Neural progenitor cell (in vitro differentiated cells): Measurements from ENCODE around the gene BICDL1. TPM values are rescaled to one million over a fixed set of nuclear protein-coding genes. Genes with fewer than 3 reads are reported as not detected.
"Not testable (repeated sequence)": the region's sequence is repeated elsewhere in the genome, so short reads cannot be mapped to it uniquely, and the experiment has no call there.

Experiments
- DNase-seq: peaks from one replicate; pipeline ENCODE4 v3.0.0-alpha.2; 2016; ENCODE audit warnings: low spot score
- H2AFZ ChIP-seq: fragments of 200-600 bp; sonication (generic); replicated peaks from 2 replicates; pipeline ENCODE4 v1.6.1; 2016; ENCODE audit warnings: antibody characterized with exemption
- H3F3A ChIP-seq: fragments of 200-600 bp; sonication (generic); 2 replicates; pipeline ENCODE4 v1.6.1; 2016; ENCODE audit warnings: antibody characterized with exemption, low read depth
- H3K27ac ChIP-seq: fragments of 200-600 bp; sonication (generic); 2 replicates; pipeline ENCODE4 v1.5.1; 2016; ENCODE audit warnings: mild to moderate bottlenecking
- H3K27me3 ChIP-seq: fragments of 200-600 bp; sonication (generic); 2 replicates; pipeline ENCODE4 v1.6.1; 2016; ENCODE audit warnings: mild to moderate bottlenecking, moderate library complexity
- H3K36me3 ChIP-seq: fragments of 200-600 bp; sonication (generic); 2 replicates; pipeline ENCODE4 v1.5.1; 2016
- H3K4me1 ChIP-seq: fragments of 200-600 bp; sonication (generic); 2 replicates; pipeline ENCODE4 v1.6.1; 2016; ENCODE audit warnings: mixed run types
- H3K4me2 ChIP-seq: fragments of 200-600 bp; sonication (generic); 2 replicates; pipeline ENCODE4 v1.6.1; 2016
- H3K4me3 ChIP-seq: fragments of 200-600 bp; sonication (generic); 2 replicates; pipeline ENCODE4 v1.5.1; 2016
- H3K79me2 ChIP-seq: fragments of 200-600 bp; sonication (generic); 2 replicates; pipeline ENCODE4 v1.6.1; 2016; ENCODE audit warnings: low read depth
- H3K9ac ChIP-seq: fragments of 200-600 bp; sonication (generic); 2 replicates; pipeline ENCODE4 v1.6.1; 2016
- H3K9me3 ChIP-seq: fragments of 200-600 bp; sonication (generic); 2 replicates; pipeline ENCODE4 v1.5.1; 2016; ENCODE audit warnings: low read depth
- H4K20me1 ChIP-seq: fragments of 200-600 bp; sonication (generic); 2 replicates; pipeline ENCODE4 v1.6.1; 2016; ENCODE audit warnings: low read depth
- H3K27ac Mint-ChIP-seq: 3 replicates; pipeline ENCODE4 v1.8.0; 2021; ENCODE audit warnings: mixed read lengths
- H3K27me3 Mint-ChIP-seq: 2 replicates; pipeline ENCODE4 v1.8.0; 2022; ENCODE audit warnings: low read depth, mild to moderate bottlenecking, inconsistent platforms, moderate library complexity, mixed read lengths; ENCODE audit not compliant: insufficient read depth
- H3K36me3 Mint-ChIP-seq: 3 replicates; pipeline ENCODE4 v1.8.0; 2021; ENCODE audit warnings: mixed read lengths
- H3K4me1 Mint-ChIP-seq: 3 replicates; pipeline ENCODE4 v1.8.0; 2021; ENCODE audit warnings: mixed read lengths
- H3K4me3 Mint-ChIP-seq: 3 replicates; pipeline ENCODE4 v1.8.0; 2021; ENCODE audit warnings: mild to moderate bottlenecking, moderate library complexity, mixed read lengths
- H3K9me3 Mint-ChIP-seq: 3 replicates; pipeline ENCODE4 v1.8.0; 2020; ENCODE audit warnings: mixed read lengths
- CTCF ChIP-seq: fragments of 200-600 bp; sonication (generic); IDR thresholded peaks from 2 replicates; pipeline ENCODE4 v1.5.1; 2017; ENCODE audit warnings: antibody characterized with exemption, mild to moderate bottlenecking
- EZH2 ChIP-seq: fragments of 200-600 bp; sonication (generic); IDR thresholded peaks from 2 replicates; pipeline ENCODE4 v1.6.1; 2017; ENCODE audit warnings: antibody characterized with exemption, mild to moderate bottlenecking, moderate library complexity
- EZH2phosphoT487 ChIP-seq: fragments of 200-600 bp; sonication (generic); IDR thresholded peaks from 2 replicates; pipeline ENCODE4 v1.6.1; 2017; ENCODE audit warnings: antibody characterized with exemption
- total RNA-seq: library from RNA; depleted of rRNA; stranded (reverse); fragments of >200 nt; gene quantifications from 2 replicates; pipeline ENCODE4 v1.2.3, GENCODE V29; 2015; ENCODE audit warnings: low replicate concordance

BICDL1 gene
- total RNA-seq, 1 donor from 2014 or later = 3.8 TPM

GRCh38 chr12:119980242-119980641 is 8.8 kb upstream of the BICDL1 start:
- Histone ChIP-seq H3K4me3 (no peak overlapping the region), H3K4me2 (no peak overlapping the region), H3K27ac (no peak overlapping the region), H3F3A (no peaks in the 10 kb centered on the region), H2AFZ (no peak overlapping the region), H3K36me3 (no peaks in the 10 kb centered on the region), H3K9ac (no peak overlapping the region), H3K4me1 (no peaks in the 10 kb centered on the region), H3K9me3 (no peaks in the 10 kb centered on the region), H4K20me1 (no peaks in the 10 kb centered on the region), H3K79me2 (no peaks in the 10 kb centered on the region), H3K27me3 (peaks cover 18% of the 10 kb centered on the region)
- Mint-ChIP-seq H3K27ac (no peak overlapping the region), H3K4me1 (no peaks in the 10 kb centered on the region), H3K4me3 (no peak overlapping the region), H3K36me3 (no peaks in the 10 kb centered on the region), H3K27me3 (peaks cover 13% of the 10 kb centered on the region), H3K9me3 (no peaks in the 10 kb centered on the region)
- no peak for TF ChIP-seq EZH2phosphoT487
- no peak for TF ChIP-seq EZH2
- no peak for TF ChIP-seq CTCF
- DNase-seq = no peak

GRCh38 chr12:119980702-119981101 is 8.3 kb upstream of the BICDL1 start:
- peaks cover 18% of the 10 kb centered on the region for H3K27me3 ChIP-seq
- not testable (repeated sequence) for DNase-seq, H3K9me3 ChIP-seq, H3K4me2 ChIP-seq, H3K9me3 Mint-ChIP-seq, H3K79me2 ChIP-seq, H3K36me3 Mint-ChIP-seq, H2AFZ ChIP-seq, H3K4me3 Mint-ChIP-seq, H3K9ac ChIP-seq, H4K20me1 ChIP-seq, H3K4me1 ChIP-seq, H3K36me3 ChIP-seq, H3K27ac Mint-ChIP-seq, H3F3A ChIP-seq, H3K27ac ChIP-seq, H3K4me3 ChIP-seq, H3K4me1 Mint-ChIP-seq
- H3K27me3 Mint-ChIP-seq = peaks cover 13% of the 10 kb centered on the region

GRCh38 chr12:119989361-119989730 is 310 bp downstream of the BICDL1 start:
- peaks cover 30% of the 10 kb centered on the region for H3F3A ChIP-seq
- Mint-ChIP-seq H3K27ac (no peak overlapping the region), H3K36me3 (peaks cover 2% of the 10 kb centered on the region), H3K4me3 (peak overlapping the region; percentile 79), H3K9me3 (no peaks in the 10 kb centered on the region), H3K27me3 (peaks cover 32% of the 10 kb centered on the region), H3K4me1 (peaks cover 16% of the 10 kb centered on the region)
- H3K9me3 ChIP-seq = no peaks in the 10 kb centered on the region
- TF ChIP-seq CTCF = no peak
- no peak for TF ChIP-seq EZH2phosphoT487
- no peaks in the 10 kb centered on the region for H3K79me2 ChIP-seq
- peak overlapping the region; percentile 76 for H3K4me2 ChIP-seq
- H3K4me1 ChIP-seq = peaks cover 15% of the 10 kb centered on the region
- no peaks in the 10 kb centered on the region for H3K36me3 ChIP-seq
- H3K27me3 ChIP-seq = peaks cover 49% of the 10 kb centered on the region
- H4K20me1 ChIP-seq = peaks cover 20% of the 10 kb centered on the region
- DNase-seq = no peak
- H3K4me3 ChIP-seq = peak overlapping the region; percentile 60
- H3K27ac ChIP-seq = no peak overlapping the region
- peak overlapping the region; percentile 70 for H2AFZ ChIP-seq
- H3K9ac ChIP-seq = no peak overlapping the region

GRCh38 chr12:119989731-119990381 is 820 bp downstream of the BICDL1 start:
- DNase-seq = peak; percentile 96
- Histone ChIP-seq H3K27me3 (peaks cover 44% of the 10 kb centered on the region), H3K4me3 (peak overlapping the region; percentile 57), H3F3A (peaks cover 30% of the 10 kb centered on the region), H3K9ac (no peak overlapping the region), H2AFZ (peak overlapping the region; percentile 44), H4K20me1 (peaks cover 20% of the 10 kb centered on the region), H3K4me1 (peaks cover 15% of the 10 kb centered on the region), H3K79me2 (no peaks in the 10 kb centered on the region), H3K9me3 (no peaks in the 10 kb centered on the region), H3K27ac (no peak overlapping the region), H3K4me2 (peak overlapping the region; percentile 87), H3K36me3 (no peaks in the 10 kb centered on the region)
- H3K36me3 Mint-ChIP-seq = peaks cover 2% of the 10 kb centered on the region
- no peak overlapping the region for H3K27ac Mint-ChIP-seq
- no peak for TF ChIP-seq CTCF
- peak; percentile 39 for TF ChIP-seq EZH2phosphoT487
- peak; percentile 31 for TF ChIP-seq EZH2
- no peaks in the 10 kb centered on the region for H3K9me3 Mint-ChIP-seq
- H3K4me3 Mint-ChIP-seq = peak overlapping the region; percentile 89
- peaks cover 29% of the 10 kb centered on the region for H3K27me3 Mint-ChIP-seq
- peaks cover 16% of the 10 kb centered on the region for H3K4me1 Mint-ChIP-seq
